Endothelial cell of umbilical vein (primary cell): Measurements from ENCODE around the gene GNB1L. TPM values are rescaled to one million over a fixed set of nuclear protein-coding genes. Genes with fewer than 3 reads are reported as not detected.

Experiments
- BruUV-seq: library from RNA; stranded (reverse); fragments of 400-500 nt; replicated peaks from 2 replicates; lab custom pipeline; 2021; lab: Mats Ljungman, UMichigan
- CTCF ChIA-PET: fragments of 300-600, 350-600 bp; sonication (Branson Sonifier 250); formaldehyde crosslinking; loops from one replicate; lab custom pipeline; 2021; ENCODE audit warnings: antibody characterized with exemption, inconsistent platforms; lab: Charles Lee
- POLR2A ChIA-PET: fragments of 300-600, 350-600 bp; sonication (Branson Sonifier 250); formaldehyde crosslinking; loops from one replicate; lab custom pipeline; 2021; ENCODE audit warnings: antibody characterized with exemption, inconsistent platforms; lab: Charles Lee
- DNase-seq: peaks from one replicate; pipeline ENCODE4 v3.0.0-alpha.2; 2011; ENCODE audit warnings: low read depth, low spot score
- FAIRE-seq: peaks from 2 replicates; lab custom pipeline; 2011; peaks lifted over from hg19 to GRCh38; lab: Jason Lieb, UNC
- H2AFZ ChIP-seq: 2 replicates; pipeline ENCODE4 v1.6.0; 2012; ENCODE audit warnings: low read depth, low read length, control low read depth, inconsistent platforms
- H3K27ac ChIP-seq: 2 replicates; pipeline ENCODE4 v1.5.1; 2011; ENCODE audit warnings: low read depth, mild to moderate bottlenecking, control low read depth, low read length, moderate library complexity; ENCODE audit not compliant: insufficient read depth
- H3K27me3 ChIP-seq, 2 experiments: 2 replicates each; pipeline versions ENCODE4 v1.6.0 to v1.6.1; 2011; ENCODE audit warnings: low read length in 2 of 2, mixed read lengths in 1 of 2; ENCODE audit not compliant: control insufficient read depth in 2 of 2, insufficient read depth in 2 of 2
- H3K36me3 ChIP-seq, 2 experiments: 2 replicates in 1 of 2; 3 replicates in 1 of 2; pipeline ENCODE4 v1.5.1; 2011; ENCODE audit warnings: low read length in 2 of 2, mild to moderate bottlenecking in 1 of 2, moderate library complexity in 1 of 2; ENCODE audit not compliant: control insufficient read depth in 2 of 2, insufficient read depth in 2 of 2; ENCODE audit errors: extremely low read depth in 1 of 2
- H3K4me1 ChIP-seq: 3 replicates; pipeline ENCODE4 v1.5.1; 2011; ENCODE audit warnings: mild to moderate bottlenecking, low read length; ENCODE audit not compliant: control insufficient read depth, insufficient read depth; ENCODE audit errors: extremely low read depth
- H3K4me2 ChIP-seq: 2 replicates; pipeline ENCODE4 v1.6.1; 2011; ENCODE audit warnings: low read length, control low read depth, mixed read lengths; ENCODE audit not compliant: insufficient read depth
- H3K4me3 ChIP-seq, 3 experiments: fragments of 200-600 bp in 1 of 3; sonication (generic), shearing (Covaris generic) in 1 of 3; replicated peaks in 1 of 3; 2 replicates each; pipeline ENCODE4 v1.5.1; 2011 to 2016; ENCODE audit warnings: control low read depth in 3 of 3, low read length in 3 of 3, mild to moderate bottlenecking in 2 of 3, inconsistent platforms in 1 of 3, low read depth in 1 of 3, moderate library complexity in 1 of 3; ENCODE audit not compliant: insufficient read depth in 1 of 3
- H3K79me2 ChIP-seq: 2 replicates; pipeline ENCODE4 v1.6.0; 2012; ENCODE audit warnings: low read length, inconsistent platforms; ENCODE audit not compliant: control insufficient read depth, insufficient read depth
- H3K9ac ChIP-seq: replicated peaks from 2 replicates; pipeline ENCODE3; 2011; ENCODE audit warnings: low read length, control low read depth; ENCODE audit not compliant: insufficient read depth; ENCODE audit errors: extremely low read depth
- H3K9me1 ChIP-seq: replicated peaks from 3 replicates; pipeline ENCODE4 v1.6.0; 2011; ENCODE audit warnings: mild to moderate bottlenecking, low read length; ENCODE audit not compliant: control insufficient read depth, insufficient read depth; ENCODE audit errors: extremely low read depth
- H3K9me3 ChIP-seq: replicated peaks from 2 replicates; pipeline ENCODE4 v1.5.1; 2012; ENCODE audit warnings: low read length, inconsistent platforms; ENCODE audit not compliant: control insufficient read depth, insufficient read depth
- H4K20me1 ChIP-seq: replicated peaks from 2 replicates; pipeline ENCODE3; 2011; ENCODE audit warnings: mild to moderate bottlenecking, low read length; ENCODE audit not compliant: control insufficient read depth, insufficient read depth; ENCODE audit errors: extremely low read depth
- EZH2 ChIP-seq: IDR thresholded peaks from 2 replicates; pipeline ENCODE4 v1.6.1; 2012; ENCODE audit warnings: borderline replicate concordance, low read depth, mild to moderate bottlenecking, moderate library complexity, low read length, inconsistent platforms; ENCODE audit not compliant: severe bottlenecking
- FOS ChIP-seq: IDR thresholded peaks from 2 replicates; pipeline ENCODE4 v1.6.1; 2011; ENCODE audit warnings: mild to moderate bottlenecking, low read length, moderate library complexity, borderline replicate concordance; ENCODE audit not compliant: insufficient read depth
- GATA2 ChIP-seq: IDR thresholded peaks from 2 replicates; pipeline ENCODE4 v1.7.0; 2011; ENCODE audit warnings: low read depth, mild to moderate bottlenecking, moderate library complexity, mixed read lengths, low read length; ENCODE audit not compliant: insufficient read length, insufficient read depth
- JUN ChIP-seq: IDR thresholded peaks from 2 replicates; pipeline ENCODE4 v1.6.1; 2011; ENCODE audit warnings: borderline replicate concordance, low read depth; ENCODE audit not compliant: insufficient read length, insufficient read depth
- MYC ChIP-seq: IDR thresholded peaks from one replicate; pipeline ENCODE4 v1.6.1; 2011; ENCODE audit warnings: mild to moderate bottlenecking, low read depth, low read length
- POLR2A ChIP-seq: IDR thresholded peaks from 2 replicates; pipeline ENCODE4 v1.6.1; 2012; ENCODE audit warnings: low read depth, mild to moderate bottlenecking, control low read depth, low read length
- POLR2AphosphoS5 ChIP-seq: IDR thresholded peaks from 2 replicates; pipeline ENCODE4 v1.6.1; 2012; ENCODE audit warnings: low read depth, mild to moderate bottlenecking, control low read depth, low read length, moderate library complexity; ENCODE audit not compliant: insufficient read depth
- dilution Hi-C: fragments of 300-500 bp; cut with MboI; formaldehyde crosslinking; loops from one replicate; pipeline ENCODE4 v1.15.0; 2019; ENCODE audit warnings: low sequenced_read_pairs; ENCODE audit not compliant: extremely low pct_ligation_motif_present
- intact Hi-C: fragments of 100-400 bp; cut with micrococcal nuclease; formaldehyde crosslinking; loops from one replicate; pipeline ENCODE4 v1.10.0; 2022
- polyA plus RNA-seq, 4 experiments: library from polyadenylated mRNA; depleted of rRNA in 3 of 4; stranded (reverse) in 3 of 4; unstranded in 1 of 4; fragments of >200 nt; gene quantifications; 2 replicates each; pipeline versions ENCODE4 v1.2.1 to v1.2.3, GENCODE V29; 2011 to 2012; ENCODE audit warnings: missing spikeins in 1 of 4
- total RNA-seq: library from RNA; stranded (reverse); gene quantifications from 2 replicates; pipeline ENCODE4 v1.2.3, GENCODE V29; 2021
- TF ChIP-seq, protein P1 (sequence below), 2 donors: IDR thresholded peaks; 1 replicate in 1 of 2; 2 replicates in 1 of 2; pipeline ENCODE4 v1.5.1; 2011; ENCODE audit warnings: low read length in 2 of 2, mild to moderate bottlenecking in 2 of 2, moderate library complexity in 2 of 2, control low read depth in 1 of 2, inconsistent platforms in 1 of 2, low read depth in 1 of 2; ENCODE audit not compliant: insufficient read depth in 1 of 2; ENCODE audit errors: extremely low read depth in 1 of 2
- TF ChIP-seq, protein P2 (sequence below): IDR thresholded peaks from 2 replicates; pipeline ENCODE4 v1.6.1; 2011; ENCODE audit not compliant: insufficient read depth, insufficient read length

GNB1L gene
- total and polyA plus RNA-seq, 2 donors (not counting 3 experiments of a cell fraction or from before 2014, with no cell fraction given): 5.4 to 5.9 TPM

DNA sequence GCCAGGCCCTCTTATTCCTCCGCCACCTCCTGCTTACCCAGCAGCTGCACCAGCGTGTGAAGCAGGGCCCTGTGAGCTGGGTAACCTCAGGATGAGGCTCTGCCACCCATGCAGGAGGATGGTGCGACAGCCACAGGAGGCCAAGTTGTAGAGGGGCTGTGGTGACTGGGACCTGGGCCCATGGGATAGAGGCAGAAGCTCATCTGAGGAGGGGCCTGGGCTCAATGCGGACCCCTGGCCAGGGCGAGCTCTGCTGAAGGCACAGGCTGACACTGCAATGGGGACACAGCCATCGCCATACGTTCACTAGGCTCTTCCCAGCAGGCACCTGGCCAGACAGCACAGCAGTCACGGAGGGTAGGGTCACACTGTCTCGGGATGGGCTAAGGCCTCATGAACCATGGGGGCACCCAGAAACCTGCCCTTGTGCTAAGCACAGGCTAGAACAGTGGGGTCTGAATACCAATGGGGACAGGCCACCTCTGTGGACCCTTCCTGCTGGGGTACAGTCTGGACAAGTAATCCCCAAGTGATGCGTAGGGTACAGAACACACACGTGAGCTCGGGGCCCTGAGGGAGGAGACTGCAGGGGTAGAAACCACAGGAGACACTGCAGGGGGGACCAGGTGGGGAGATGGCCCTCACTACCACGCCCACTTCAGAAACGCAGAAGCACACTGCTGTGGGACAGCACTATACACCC lies 35.3 kb downstream of the GNB1L start:
- H3K9ac ChIP-seq: no peak overlapping the region
- dilution Hi-C loops: no loop called here
- no peak overlapping the region for H3K4me3 ChIP-seq
- H3K79me2 ChIP-seq: no peaks in the 10 kb centered on the region
- no peak for TF ChIP-seq FOS
- no peak for TF ChIP-seq GATA2
- TF ChIP-seq, protein P1, sequence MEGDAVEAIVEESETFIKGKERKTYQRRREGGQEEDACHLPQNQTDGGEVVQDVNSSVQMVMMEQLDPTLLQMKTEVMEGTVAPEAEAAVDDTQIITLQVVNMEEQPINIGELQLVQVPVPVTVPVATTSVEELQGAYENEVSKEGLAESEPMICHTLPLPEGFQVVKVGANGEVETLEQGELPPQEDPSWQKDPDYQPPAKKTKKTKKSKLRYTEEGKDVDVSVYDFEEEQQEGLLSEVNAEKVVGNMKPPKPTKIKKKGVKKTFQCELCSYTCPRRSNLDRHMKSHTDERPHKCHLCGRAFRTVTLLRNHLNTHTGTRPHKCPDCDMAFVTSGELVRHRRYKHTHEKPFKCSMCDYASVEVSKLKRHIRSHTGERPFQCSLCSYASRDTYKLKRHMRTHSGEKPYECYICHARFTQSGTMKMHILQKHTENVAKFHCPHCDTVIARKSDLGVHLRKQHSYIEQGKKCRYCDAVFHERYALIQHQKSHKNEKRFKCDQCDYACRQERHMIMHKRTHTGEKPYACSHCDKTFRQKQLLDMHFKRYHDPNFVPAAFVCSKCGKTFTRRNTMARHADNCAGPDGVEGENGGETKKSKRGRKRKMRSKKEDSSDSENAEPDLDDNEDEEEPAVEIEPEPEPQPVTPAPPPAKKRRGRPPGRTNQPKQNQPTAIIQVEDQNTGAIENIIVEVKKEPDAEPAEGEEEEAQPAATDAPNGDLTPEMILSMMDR (IDR thresholded peaks at IDR 0.05; ENCODE audit: extremely low read depth in 1 of 2, insufficient read depth in 1 of 2, low read depth in 1 of 2, low read length in 2 of 2): no peak
- no peak for TF ChIP-seq EZH2
- TF ChIP-seq POLR2AphosphoS5: no peak
- TF ChIP-seq POLR2A: no peak
- TF ChIP-seq, protein P2, sequence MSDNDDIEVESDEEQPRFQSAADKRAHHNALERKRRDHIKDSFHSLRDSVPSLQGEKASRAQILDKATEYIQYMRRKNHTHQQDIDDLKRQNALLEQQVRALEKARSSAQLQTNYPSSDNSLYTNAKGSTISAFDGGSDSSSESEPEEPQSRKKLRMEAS: no peak
- no peak for TF ChIP-seq MYC
- TF ChIP-seq JUN: no peak
- POLR2A ChIA-PET: no interaction called here
- no peaks in the 10 kb centered on the region for H3K9me3 ChIP-seq
- no TSS peak for BruUV-seq
- H3K4me2 ChIP-seq: no peak overlapping the region
- no peaks in the 10 kb centered on the region for H3K4me1 ChIP-seq
- FAIRE-seq (no peak), DNase-seq (no peak)
- no peak overlapping the region for H3K27ac ChIP-seq
- no peaks in the 10 kb centered on the region for H4K20me1 ChIP-seq
- H3K27me3 ChIP-seq: no peaks in the 10 kb centered on the region
- intact Hi-C loops: no loop called here
- H2AFZ ChIP-seq: no peak overlapping the region
- H3K36me3 ChIP-seq: no peaks in the 10 kb centered on the region
- no peaks in the 10 kb centered on the region for H3K9me1 ChIP-seq
- CTCF ChIA-PET: interaction anchor here (0.9 kb wide), 1 partner anchor 91 kb away, joined by 3 read pairs; no protein-coding TSS in a partner anchor
